IPS-NIHi11 (cell line): Measurements from ENCODE around the gene CRISPLD2.

ENCODE experiments used
- DNase-seq: peaks from one replicate; pipeline ENCODE4 v3.0.0; 2012; ENCODE audit warnings: mixed read lengths, low spot score

CRISPLD2 gene

GRCh38 chr16:84957792-84958191, 138.0 kb downstream of the CRISPLD2 start:
- DNase-seq: no peak
